H9 (cell line): ENCODE data around the gene RASL10B. TPM values are rescaled to one million over a fixed set of nuclear protein-coding genes. Genes with fewer than 3 reads are reported as not detected.

Source experiments
- DNase-seq: peaks from one replicate; pipeline ENCODE4 v3.0.0-alpha.2; 2017
- H2AFZ ChIP-seq: one replicate; pipeline ENCODE4 v1.6.1; 2013; ENCODE audit warnings: mild to moderate bottlenecking, low read length, control low read depth, moderate library complexity
- H2AK5ac ChIP-seq: 2 replicates; pipeline ENCODE4 v1.6.1; 2013; ENCODE audit warnings: low read length, control low read depth, mixed read lengths; ENCODE audit not compliant: insufficient read length
- H2BK120ac ChIP-seq: one replicate; pipeline ENCODE4 v1.6.1; 2013; ENCODE audit warnings: low read depth, mild to moderate bottlenecking, low read length, control low read depth, inconsistent platforms; ENCODE audit not compliant: poor library complexity, severe bottlenecking
- H2BK12ac ChIP-seq: 2 replicates; pipeline ENCODE4 v1.6.1; 2013; ENCODE audit warnings: low read length, control low read depth, mixed read lengths, low read depth; ENCODE audit not compliant: insufficient read length
- H2BK15ac ChIP-seq: 2 replicates; pipeline ENCODE4 v1.6.1; 2013; ENCODE audit warnings: low read depth, low read length, control low read depth
- H2BK20ac ChIP-seq: one replicate; pipeline ENCODE4 v1.6.1; 2013; ENCODE audit warnings: low read depth, mild to moderate bottlenecking, low read length, control low read depth, inconsistent platforms; ENCODE audit not compliant: poor library complexity, severe bottlenecking
- H2BK5ac ChIP-seq: 2 replicates; pipeline ENCODE4 v1.6.1; 2013; ENCODE audit warnings: low read length, control low read depth, mixed read lengths; ENCODE audit not compliant: insufficient read length
- H3K14ac ChIP-seq: 2 replicates; pipeline ENCODE4 v1.6.1; 2013; ENCODE audit warnings: low read length, control low read depth; ENCODE audit not compliant: insufficient read depth
- H3K18ac ChIP-seq: 2 replicates; pipeline ENCODE4 v1.6.1; 2013; ENCODE audit warnings: low read depth, mild to moderate bottlenecking, mixed read lengths, low read length, control low read depth; ENCODE audit not compliant: insufficient read length
- H3K23ac ChIP-seq: 2 replicates; pipeline ENCODE4 v1.6.1; 2013; ENCODE audit warnings: low read length, control low read depth, mixed read lengths, low read depth; ENCODE audit not compliant: insufficient read length
- H3K23me2 ChIP-seq: 2 replicates; pipeline ENCODE4 v1.6.1; 2013; ENCODE audit warnings: low read depth, mild to moderate bottlenecking, mixed read lengths, low read length, control low read depth; ENCODE audit not compliant: insufficient read length, poor library complexity, severe bottlenecking
- H3K27ac ChIP-seq: 2 replicates; pipeline ENCODE4 v1.5.1; 2013; ENCODE audit warnings: low read length, control low read depth, mixed read lengths, low read depth; ENCODE audit not compliant: insufficient read length
- H3K27me3 ChIP-seq: 2 replicates; pipeline ENCODE4 v1.6.1; 2013; ENCODE audit warnings: low read length, control low read depth, inconsistent platforms; ENCODE audit not compliant: insufficient read depth
- H3K4ac ChIP-seq: 2 replicates; pipeline ENCODE4 v1.6.1; 2013; ENCODE audit warnings: low read depth, mild to moderate bottlenecking, control low read depth, inconsistent platforms, low read length, moderate library complexity
- H3K4me1 ChIP-seq: 2 replicates; pipeline ENCODE4 v1.6.1; 2013; ENCODE audit warnings: low read length, control low read depth, inconsistent platforms; ENCODE audit not compliant: insufficient read depth
- H3K4me2 ChIP-seq: 2 replicates; pipeline ENCODE4 v1.6.1; 2013; ENCODE audit warnings: low read length, control low read depth, mixed read lengths; ENCODE audit not compliant: insufficient read length, insufficient read depth
- H3K56ac ChIP-seq: 2 replicates; pipeline ENCODE4 v1.6.1; 2013; ENCODE audit warnings: low read depth, mild to moderate bottlenecking, mixed read lengths, low read length, control low read depth; ENCODE audit not compliant: insufficient read length
- H3K79me1 ChIP-seq: 2 replicates; pipeline ENCODE4 v1.6.1; 2013; ENCODE audit warnings: low read depth, mild to moderate bottlenecking, moderate library complexity, low read length, control low read depth, inconsistent platforms; ENCODE audit not compliant: insufficient read depth, poor library complexity, severe bottlenecking
- H3K79me2 ChIP-seq: 2 replicates; pipeline ENCODE4 v1.6.1; 2013; ENCODE audit warnings: low read length, control low read depth, inconsistent platforms; ENCODE audit not compliant: insufficient read depth
- H3K9ac ChIP-seq: 2 replicates; pipeline ENCODE4 v1.6.1; 2013; ENCODE audit warnings: low read length, control low read depth, mixed read lengths; ENCODE audit not compliant: insufficient read length; ENCODE audit errors: extremely low read depth
- H3K9me3 ChIP-seq: one replicate; pipeline ENCODE4 v1.6.1; 2013; ENCODE audit warnings: low read depth, low read length, inconsistent platforms; ENCODE audit not compliant: control insufficient read depth
- H3T11ph ChIP-seq: one replicate; pipeline ENCODE4 v1.6.1; 2013; ENCODE audit warnings: mild to moderate bottlenecking, low read length, control low read depth, inconsistent platforms
- H4K20me1 ChIP-seq: one replicate; pipeline ENCODE4 v1.6.1; 2013; ENCODE audit not compliant: control insufficient read depth, insufficient read length, insufficient read depth
- H4K5ac ChIP-seq: 2 replicates; pipeline ENCODE4 v1.6.1; 2013; ENCODE audit warnings: low read depth, mild to moderate bottlenecking, mixed read lengths, low read length, control low read depth; ENCODE audit not compliant: insufficient read length
- H4K8ac ChIP-seq: replicated peaks from 2 replicates; pipeline ENCODE4 v1.6.1; 2013; ENCODE audit warnings: low read length, control low read depth, mixed read lengths, low read depth; ENCODE audit not compliant: insufficient read length
- H4K91ac ChIP-seq: 2 replicates; pipeline ENCODE4 v1.6.1; 2013; ENCODE audit warnings: low read depth, mild to moderate bottlenecking, moderate library complexity, mixed read lengths, low read length, control low read depth; ENCODE audit not compliant: insufficient read length
- H3K27ac Mint-ChIP-seq, 3 experiments: 2 replicates in 2 of 3; 3 replicates in 1 of 3; pipeline ENCODE4 v1.8.0; 2020 to 2021; ENCODE audit warnings: mixed read lengths in 3 of 3, mild to moderate bottlenecking in 1 of 3, moderate library complexity in 1 of 3
- H3K27me3 Mint-ChIP-seq: 2 replicates; pipeline ENCODE4 v1.8.0; 2021; ENCODE audit warnings: low read depth, mild to moderate bottlenecking, moderate library complexity, mixed read lengths
- H3K36me3 Mint-ChIP-seq, 3 experiments: 2 replicates in 2 of 3; 3 replicates in 1 of 3; pipeline ENCODE4 v1.8.0; 2020 to 2021; ENCODE audit warnings: low read depth in 3 of 3, mixed read lengths in 3 of 3; ENCODE audit not compliant: insufficient read depth in 1 of 3
- H3K4me1 Mint-ChIP-seq, 2 experiments: 2 replicates each; pipeline ENCODE4 v1.8.0; 2020; ENCODE audit warnings: mixed read lengths in 2 of 2
- H3K4me3 Mint-ChIP-seq, 2 experiments: 2 replicates in 1 of 2; 3 replicates in 1 of 2; pipeline ENCODE4 v1.8.0; 2020 to 2021; ENCODE audit warnings: mild to moderate bottlenecking in 2 of 2, mixed read lengths in 2 of 2, moderate library complexity in 1 of 2
- H3K9me3 Mint-ChIP-seq, 2 experiments: 2 replicates in 1 of 2; 3 replicates in 1 of 2; pipeline ENCODE4 v1.8.0; 2020; ENCODE audit warnings: mild to moderate bottlenecking in 2 of 2, mixed read lengths in 2 of 2, moderate library complexity in 1 of 2
- CTCF ChIP-seq: fragments of 200-600 bp; sonication (generic); conservative IDR thresholded peaks from 3 replicates; pipeline ENCODE4 v1.8.0; 2021; ENCODE audit warnings: antibody characterized with exemption, mild to moderate bottlenecking
- WGBS: extraction: QIAGEN DNeasy Blood & Tissue Kit; methylation state at CpG from one replicate; pipeline ENCODE4 v1.1.7; 2013; ENCODE audit warnings: missing lambda C conversion rate, low lambda C conversion rate, mixed read lengths; ENCODE audit not compliant: insufficient read length; ENCODE audit errors: extremely low coverage; 5-methylcytosine and 5-hydroxymethylcytosine counted together
- total RNA-seq: library from RNA; stranded (reverse); gene quantifications from 2 replicates; pipeline ENCODE4 v1.2.1, GENCODE V29; 2021

RASL10B gene
- total RNA-seq, 1 experiment from 2014 or later = 15.9 TPM

GRCh38 chr17:35778641-35779196 lies 47.3 kb downstream of the RASL10B start:
- H2BK15ac ChIP-seq = no peak overlapping the region
- WGBS = no CpG with 5 or more reads among the region's 16 CpGs
- no peak overlapping the region for H3T11ph ChIP-seq
- no peak for TF ChIP-seq CTCF
- H3K56ac ChIP-seq = no peak overlapping the region
- H4K8ac ChIP-seq = no peak overlapping the region
- H3K4me3 Mint-ChIP-seq = no peak overlapping the region
- peaks cover 21% of the 10 kb centered on the region for H3K27me3 Mint-ChIP-seq
- H3K9me3 Mint-ChIP-seq = no peaks in the 10 kb centered on the region
- H3K27me3 ChIP-seq = no peaks in the 10 kb centered on the region
- no peaks in the 10 kb centered on the region for H3K23me2 ChIP-seq
- H3K4me1 ChIP-seq = peaks cover 2% of the 10 kb centered on the region; the same call in 1 of the 2 replicates
- no peak for DNase-seq
- H3K4ac ChIP-seq = no peak overlapping the region
- no peak overlapping the region for H3K27ac Mint-ChIP-seq
- no peak overlapping the region for H2BK12ac ChIP-seq
- no peaks in the 10 kb centered on the region for H3K79me2 ChIP-seq
- H3K18ac ChIP-seq = no peak overlapping the region
- H2BK5ac ChIP-seq = no peak overlapping the region
- H4K5ac ChIP-seq = no peak overlapping the region
- no peaks in the 10 kb centered on the region for H3K9me3 ChIP-seq
- H4K91ac ChIP-seq = no peak overlapping the region
- H3K36me3 Mint-ChIP-seq = no peaks in the 10 kb centered on the region
- no peak overlapping the region for H3K9ac ChIP-seq
- H2BK120ac ChIP-seq = no peak overlapping the region
- H3K23ac ChIP-seq = no peak overlapping the region
- no peak overlapping the region for H3K4me2 ChIP-seq
- no peak overlapping the region for H2AK5ac ChIP-seq
- H3K14ac ChIP-seq = peak overlapping the region; percentile 22; the same call in 1 of the 2 replicates
- no peak overlapping the region for H2BK20ac ChIP-seq
- H2AFZ ChIP-seq = no peak overlapping the region
- no peaks in the 10 kb centered on the region for H4K20me1 ChIP-seq
- H3K4me1 Mint-ChIP-seq = peaks cover 16% of the 10 kb centered on the region in 2 experiments
- H3K27ac ChIP-seq = no peak overlapping the region
- no peaks in the 10 kb centered on the region for H3K79me1 ChIP-seq
